Epithelial cell of esophagus (primary cell): Measurements from ENCODE around the gene RRAGC.

Experiments
- DNase-seq: peaks from one replicate; pipeline ENCODE4 v3.0.0; 2010; ENCODE audit warnings: low read depth
- H3K4me3 ChIP-seq: 2 replicates; pipeline ENCODE4 v1.5.1; 2011; ENCODE audit warnings: mild to moderate bottlenecking, low read length, control low read depth
- TF ChIP-seq, protein P1 (sequence below): IDR thresholded peaks from 2 replicates; pipeline ENCODE4 v1.5.1; 2011; ENCODE audit warnings: low read depth, mild to moderate bottlenecking, low read length, control low read depth, inconsistent platforms; ENCODE audit not compliant: insufficient read depth; ENCODE audit errors: missing control alignments

RRAGC gene

DNA sequence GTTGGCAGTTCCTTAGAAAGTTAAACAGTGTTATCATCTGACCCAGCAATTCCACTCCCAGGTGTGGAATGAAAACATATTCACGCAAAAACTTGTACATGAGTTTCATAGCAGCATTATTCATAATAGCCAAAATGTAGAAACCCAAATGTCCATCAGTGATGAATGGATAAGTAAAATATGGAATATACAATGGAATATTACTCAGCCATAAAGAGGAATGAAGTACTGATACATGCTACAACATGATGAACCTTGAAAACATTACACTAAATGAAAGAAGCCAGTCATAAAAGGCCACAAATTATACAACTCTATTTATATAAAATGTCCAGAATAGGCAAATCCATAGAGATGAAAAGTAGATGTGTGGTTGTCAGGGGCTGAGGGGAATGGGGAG, 53.5 kb downstream of the RRAGC start:
- TF ChIP-seq, protein P1, sequence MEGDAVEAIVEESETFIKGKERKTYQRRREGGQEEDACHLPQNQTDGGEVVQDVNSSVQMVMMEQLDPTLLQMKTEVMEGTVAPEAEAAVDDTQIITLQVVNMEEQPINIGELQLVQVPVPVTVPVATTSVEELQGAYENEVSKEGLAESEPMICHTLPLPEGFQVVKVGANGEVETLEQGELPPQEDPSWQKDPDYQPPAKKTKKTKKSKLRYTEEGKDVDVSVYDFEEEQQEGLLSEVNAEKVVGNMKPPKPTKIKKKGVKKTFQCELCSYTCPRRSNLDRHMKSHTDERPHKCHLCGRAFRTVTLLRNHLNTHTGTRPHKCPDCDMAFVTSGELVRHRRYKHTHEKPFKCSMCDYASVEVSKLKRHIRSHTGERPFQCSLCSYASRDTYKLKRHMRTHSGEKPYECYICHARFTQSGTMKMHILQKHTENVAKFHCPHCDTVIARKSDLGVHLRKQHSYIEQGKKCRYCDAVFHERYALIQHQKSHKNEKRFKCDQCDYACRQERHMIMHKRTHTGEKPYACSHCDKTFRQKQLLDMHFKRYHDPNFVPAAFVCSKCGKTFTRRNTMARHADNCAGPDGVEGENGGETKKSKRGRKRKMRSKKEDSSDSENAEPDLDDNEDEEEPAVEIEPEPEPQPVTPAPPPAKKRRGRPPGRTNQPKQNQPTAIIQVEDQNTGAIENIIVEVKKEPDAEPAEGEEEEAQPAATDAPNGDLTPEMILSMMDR, result no peak
- no peak overlapping the region for H3K4me3 ChIP-seq
- no peak for DNase-seq

DNA sequence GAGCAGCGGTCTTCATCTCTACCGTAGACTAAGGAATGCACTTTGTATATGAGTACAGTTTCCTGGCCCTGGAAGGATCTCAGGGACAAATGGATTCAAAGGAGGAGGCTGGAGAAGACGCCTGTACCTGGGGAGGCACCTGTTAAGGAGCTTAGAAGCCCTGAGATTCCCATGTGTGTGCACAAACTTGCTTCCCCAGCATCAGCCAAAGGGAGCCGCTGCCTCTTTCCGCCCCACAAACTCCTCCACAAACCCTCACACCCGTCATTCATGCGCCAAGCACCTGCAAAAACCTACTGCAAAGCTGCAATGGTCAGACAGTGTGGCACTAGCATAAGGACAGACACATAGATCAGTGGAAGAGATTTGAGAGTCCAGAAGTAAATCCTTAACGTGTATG, 54.5 kb downstream of the RRAGC start:
- no peak overlapping the region for H3K4me3 ChIP-seq
- TF ChIP-seq, protein P1, result no peak
- DNase-seq, result no peak

DNA sequence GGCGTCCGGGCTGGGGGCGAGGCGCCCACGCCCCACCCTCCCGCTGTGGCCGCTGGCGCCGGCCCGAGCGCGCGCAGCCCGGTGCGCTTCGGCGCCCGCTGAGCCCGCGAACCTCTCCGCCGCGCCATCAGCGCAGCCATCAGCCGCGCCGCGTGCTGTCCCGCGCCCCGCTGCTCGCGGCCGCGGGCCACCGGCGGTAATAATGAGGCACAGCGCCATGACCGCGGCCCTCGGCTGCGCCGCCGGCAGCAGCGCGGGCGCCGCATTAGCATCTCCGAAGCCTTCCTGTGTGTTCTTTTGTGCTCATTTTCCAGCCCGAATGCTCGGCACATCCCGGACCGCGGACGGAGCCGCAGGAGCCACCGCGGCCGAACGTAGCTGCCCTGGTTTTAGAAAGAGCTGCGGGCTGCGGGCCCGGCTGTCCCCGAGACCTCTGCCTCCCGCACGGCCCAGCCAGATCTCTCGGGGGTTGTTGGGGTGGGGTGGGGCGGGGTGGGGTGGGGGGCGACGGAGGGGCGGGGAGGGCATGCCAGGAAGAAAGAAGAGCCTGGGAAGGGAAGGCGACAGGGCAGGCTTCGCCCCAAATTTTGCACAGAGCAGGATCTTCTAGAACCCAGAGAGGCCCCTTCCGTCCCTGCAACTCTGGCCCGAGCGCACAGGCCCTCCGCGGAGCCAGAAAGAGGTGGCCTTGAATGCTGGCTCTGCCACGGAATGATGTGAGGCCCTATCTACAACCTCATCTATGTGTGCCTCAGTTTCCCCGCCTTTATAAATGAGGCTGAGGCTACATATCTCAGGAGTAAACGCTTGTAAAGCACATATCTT, 55.3 kb downstream of the RRAGC start:
- TF ChIP-seq, protein P1, result no peak
- no peak for DNase-seq
- peak overlapping the region; percentile 13 for H3K4me3 ChIP-seq

DNA sequence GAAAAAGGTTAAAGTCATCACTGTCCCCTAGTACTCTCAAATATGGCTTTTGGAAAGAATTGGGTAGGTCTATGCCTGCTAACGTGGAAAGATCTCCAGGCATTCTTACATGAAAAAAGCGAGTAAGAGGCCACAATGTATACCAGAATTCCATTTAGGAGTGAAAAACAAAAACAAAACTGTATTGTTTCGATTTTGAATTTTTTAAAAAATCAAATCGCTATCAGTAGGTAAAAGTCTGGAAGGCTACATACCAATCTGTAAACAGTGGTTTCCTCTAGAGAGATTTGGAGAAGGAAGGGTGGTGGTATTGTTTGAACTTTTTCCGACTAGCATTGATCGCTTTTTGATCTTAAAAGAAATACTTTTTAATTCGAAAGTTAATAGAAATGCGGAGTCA, 55.9 kb downstream of the RRAGC start:
- TF ChIP-seq, protein P1, result no peak
- DNase-seq, result no peak
- no peak overlapping the region for H3K4me3 ChIP-seq

DNA sequence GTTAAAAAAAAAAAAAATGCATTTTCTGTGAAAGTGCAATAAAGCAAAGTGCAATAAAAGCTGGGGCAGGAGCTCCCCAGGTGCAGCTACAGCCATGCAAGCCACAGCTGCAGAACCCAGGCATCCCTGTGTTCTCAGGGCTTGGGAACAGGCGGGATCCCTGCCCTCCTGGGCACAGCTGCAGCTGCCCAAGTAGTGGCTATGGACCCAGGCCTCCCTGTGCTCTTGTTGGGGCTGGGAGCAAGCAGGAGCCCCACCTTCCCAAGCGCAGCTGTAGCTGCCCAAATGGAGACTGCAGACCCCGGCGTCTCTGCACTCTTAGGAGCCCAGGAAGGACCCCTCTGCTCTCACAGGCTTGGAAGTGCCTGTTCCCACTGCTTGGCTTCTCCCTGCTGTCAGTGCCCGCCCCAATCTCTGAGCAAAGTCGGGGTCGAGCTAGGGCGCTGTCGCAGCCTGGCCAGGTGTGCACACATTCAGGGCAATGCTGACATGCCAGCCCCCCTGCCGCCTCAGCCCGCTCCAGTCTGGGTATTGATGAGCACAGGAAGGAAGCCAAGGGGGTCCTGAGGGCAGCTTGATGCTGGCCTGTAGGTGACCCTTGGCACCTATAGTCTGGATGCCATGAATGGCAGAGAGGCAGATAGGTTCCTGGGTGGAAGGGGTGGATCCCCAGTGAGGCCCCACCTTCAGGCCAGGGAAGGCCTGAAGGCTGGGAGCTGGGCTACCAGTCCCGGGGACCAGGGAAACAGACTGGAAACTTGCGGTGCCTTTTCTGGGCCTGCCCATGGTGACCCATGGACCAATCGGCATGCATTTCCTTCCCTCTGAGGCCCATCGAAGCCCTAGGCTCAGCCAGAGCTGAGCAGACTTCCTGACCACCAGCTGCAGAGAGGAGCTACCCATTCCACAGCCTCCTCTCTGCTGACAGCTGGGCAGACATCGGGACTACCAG, 58.6 kb downstream of the RRAGC start:
- TF ChIP-seq, protein P1, result no peak
- no peak overlapping the region for H3K4me3 ChIP-seq
- no peak for DNase-seq

DNA sequence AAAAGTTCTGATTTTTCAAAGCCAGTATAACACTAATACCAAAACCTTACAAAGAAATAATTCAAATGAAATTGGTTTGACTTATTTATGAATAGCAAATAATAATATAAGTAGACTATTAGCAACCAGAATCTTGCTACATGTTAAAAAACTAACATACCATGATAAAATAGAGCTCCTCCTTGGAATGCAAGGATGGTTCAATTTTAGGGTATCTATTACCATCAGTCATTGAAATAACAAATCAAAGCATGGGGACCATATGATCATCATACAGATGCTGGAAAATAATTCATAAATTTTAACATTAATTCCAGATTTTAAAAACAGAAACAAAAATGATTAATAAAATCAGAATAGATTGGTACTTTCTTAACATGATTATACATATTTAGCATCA, 66.3 kb downstream of the RRAGC start:
- TF ChIP-seq, protein P1, result no peak
- no peak overlapping the region for H3K4me3 ChIP-seq
- no peak for DNase-seq
